ENCODE data around the gene USP28.

DNA sequence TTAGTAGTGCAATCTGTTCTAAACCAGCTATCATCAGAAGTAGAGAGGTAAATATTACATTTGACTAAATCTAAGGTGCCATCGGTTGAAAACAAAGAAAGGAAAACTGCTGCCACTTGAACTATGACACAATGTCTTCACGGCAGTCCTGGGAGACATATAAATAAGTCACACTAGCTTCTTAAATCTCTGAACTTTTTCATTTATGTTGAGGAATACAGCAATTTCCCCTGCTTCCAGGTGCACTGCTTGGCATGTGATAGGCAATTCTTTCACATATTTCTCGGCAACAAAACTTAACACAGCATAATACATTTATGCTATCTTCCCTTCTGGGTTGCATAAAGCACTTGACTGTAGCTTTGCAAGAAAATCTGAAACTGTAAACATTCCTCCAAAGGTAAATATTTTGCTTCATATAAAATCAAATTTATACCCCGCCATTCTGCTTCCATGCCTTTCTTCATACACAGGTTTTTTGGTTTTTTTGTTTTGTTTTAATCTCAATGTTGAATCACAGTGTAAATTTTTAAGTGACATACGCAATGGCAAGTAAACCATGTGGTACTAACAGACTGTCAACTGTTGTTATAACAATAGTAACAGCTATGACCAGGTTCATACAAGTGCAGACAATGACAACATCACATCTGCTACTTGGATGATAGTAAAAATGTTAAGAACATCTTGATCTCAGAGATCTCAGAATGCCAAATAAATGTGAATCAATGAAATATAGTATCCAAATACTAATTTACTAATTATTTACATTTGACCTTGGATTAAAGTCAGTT is 18.2 kb downstream of the USP28 start:
- TF ChIP-seq, protein P1, sequence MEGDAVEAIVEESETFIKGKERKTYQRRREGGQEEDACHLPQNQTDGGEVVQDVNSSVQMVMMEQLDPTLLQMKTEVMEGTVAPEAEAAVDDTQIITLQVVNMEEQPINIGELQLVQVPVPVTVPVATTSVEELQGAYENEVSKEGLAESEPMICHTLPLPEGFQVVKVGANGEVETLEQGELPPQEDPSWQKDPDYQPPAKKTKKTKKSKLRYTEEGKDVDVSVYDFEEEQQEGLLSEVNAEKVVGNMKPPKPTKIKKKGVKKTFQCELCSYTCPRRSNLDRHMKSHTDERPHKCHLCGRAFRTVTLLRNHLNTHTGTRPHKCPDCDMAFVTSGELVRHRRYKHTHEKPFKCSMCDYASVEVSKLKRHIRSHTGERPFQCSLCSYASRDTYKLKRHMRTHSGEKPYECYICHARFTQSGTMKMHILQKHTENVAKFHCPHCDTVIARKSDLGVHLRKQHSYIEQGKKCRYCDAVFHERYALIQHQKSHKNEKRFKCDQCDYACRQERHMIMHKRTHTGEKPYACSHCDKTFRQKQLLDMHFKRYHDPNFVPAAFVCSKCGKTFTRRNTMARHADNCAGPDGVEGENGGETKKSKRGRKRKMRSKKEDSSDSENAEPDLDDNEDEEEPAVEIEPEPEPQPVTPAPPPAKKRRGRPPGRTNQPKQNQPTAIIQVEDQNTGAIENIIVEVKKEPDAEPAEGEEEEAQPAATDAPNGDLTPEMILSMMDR (IDR thresholded peaks at IDR 0.05), result no peak
- TF ChIP-seq POLR2A (IDR thresholded peaks at IDR 0.05), result no peak

Measured in body of pancreas (tissue), 4 donors.